Fibroblast of the aortic adventitia (primary cell): Measurements from ENCODE around the gene LRPPRC. TPM values are rescaled to one million over a fixed set of nuclear protein-coding genes. Genes with fewer than 3 reads are reported as not detected.

Experiments
- DNase-seq: peaks from one replicate; pipeline ENCODE4 v3.0.0-alpha.2; 2010; ENCODE audit warnings: low read depth
- H3K4me3 ChIP-seq: 2 replicates; pipeline ENCODE4 v1.5.1; 2011; ENCODE audit warnings: low read depth, mild to moderate bottlenecking, control low read depth, low read length, moderate library complexity
- total RNA-seq: library from RNA; depleted of rRNA; stranded (reverse); fragments of >200 nt; gene quantifications from 2 replicates; pipeline ENCODE4 v1.2.3, GENCODE V29; 2012; ENCODE audit warnings: low replicate concordance
- TF ChIP-seq, protein P1 (sequence below): IDR thresholded peaks from 2 replicates; pipeline ENCODE4 v1.5.1; 2011; ENCODE audit warnings: mild to moderate bottlenecking, low read length, control low read depth, inconsistent platforms; ENCODE audit not compliant: insufficient read depth

The LRPPRC gene
- total RNA-seq, 1 donor, result 64.1 TPM

- no peak for DNase-seq
- TF ChIP-seq, protein P1, sequence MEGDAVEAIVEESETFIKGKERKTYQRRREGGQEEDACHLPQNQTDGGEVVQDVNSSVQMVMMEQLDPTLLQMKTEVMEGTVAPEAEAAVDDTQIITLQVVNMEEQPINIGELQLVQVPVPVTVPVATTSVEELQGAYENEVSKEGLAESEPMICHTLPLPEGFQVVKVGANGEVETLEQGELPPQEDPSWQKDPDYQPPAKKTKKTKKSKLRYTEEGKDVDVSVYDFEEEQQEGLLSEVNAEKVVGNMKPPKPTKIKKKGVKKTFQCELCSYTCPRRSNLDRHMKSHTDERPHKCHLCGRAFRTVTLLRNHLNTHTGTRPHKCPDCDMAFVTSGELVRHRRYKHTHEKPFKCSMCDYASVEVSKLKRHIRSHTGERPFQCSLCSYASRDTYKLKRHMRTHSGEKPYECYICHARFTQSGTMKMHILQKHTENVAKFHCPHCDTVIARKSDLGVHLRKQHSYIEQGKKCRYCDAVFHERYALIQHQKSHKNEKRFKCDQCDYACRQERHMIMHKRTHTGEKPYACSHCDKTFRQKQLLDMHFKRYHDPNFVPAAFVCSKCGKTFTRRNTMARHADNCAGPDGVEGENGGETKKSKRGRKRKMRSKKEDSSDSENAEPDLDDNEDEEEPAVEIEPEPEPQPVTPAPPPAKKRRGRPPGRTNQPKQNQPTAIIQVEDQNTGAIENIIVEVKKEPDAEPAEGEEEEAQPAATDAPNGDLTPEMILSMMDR, result no peak
- no peak overlapping the region for H3K4me3 ChIP-seq
Measured at GRCh38 chr2:43874776-43875451, 120.9 kb downstream of the LRPPRC start.

- no peak overlapping the region for H3K4me3 ChIP-seq
- no peak for DNase-seq
- TF ChIP-seq, protein P1, result no peak
Measured at GRCh38 chr2:43872151-43872550, 123.6 kb downstream of the LRPPRC start.

GRCh38 chr2:43855292-43855691 lies 140.5 kb downstream of the LRPPRC start:
- DNase-seq, result no peak
- TF ChIP-seq, protein P1, result no peak

GRCh38 chr2:43854671-43855070 lies 141.1 kb downstream of the LRPPRC start:
- no peak overlapping the region for H3K4me3 ChIP-seq
- no peak for DNase-seq
- TF ChIP-seq, protein P1, result no peak

More at GRCh38 chr2:43855292-43855691, 140.5 kb downstream of the LRPPRC start:
- H3K4me3 ChIP-seq, result no peak overlapping the region

- no peak overlapping the region for H3K4me3 ChIP-seq
- no peak for DNase-seq
- TF ChIP-seq, protein P1, result no peak
Measured at GRCh38 chr2:43853141-43854081, 142.4 kb downstream of the LRPPRC start.

DNA sequence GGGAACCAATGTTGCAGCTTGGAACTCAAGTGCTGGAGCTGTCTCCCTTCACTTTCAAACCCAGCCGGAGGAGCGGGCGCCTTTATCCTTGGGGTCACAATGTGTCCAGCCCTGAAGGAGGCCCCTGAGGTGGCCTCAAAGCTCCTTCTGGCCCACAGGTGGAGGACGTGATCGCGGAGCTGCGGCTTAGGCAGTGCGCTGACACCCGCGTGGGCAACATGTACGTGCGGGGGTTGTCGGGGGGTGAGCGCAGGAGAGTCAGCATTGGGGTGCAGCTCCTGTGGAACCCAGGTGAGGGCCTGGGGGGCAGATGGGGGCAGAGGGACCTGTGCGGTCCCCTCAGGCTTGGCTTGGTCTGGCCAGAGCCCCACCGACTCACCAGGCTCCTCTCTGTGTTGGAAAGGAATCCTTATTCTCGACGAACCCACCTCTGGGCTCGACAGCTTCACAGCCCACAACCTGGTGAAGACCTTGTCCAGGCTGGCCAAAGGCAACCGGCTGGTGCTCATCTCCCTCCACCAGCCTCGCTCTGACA lies 143.5 kb downstream of the LRPPRC start:
- H3K4me3 ChIP-seq, result no peak overlapping the region
- no peak for DNase-seq
- TF ChIP-seq, protein P1, result no peak
